Aorta (tissue), 5 donors: ENCODE data around the gene VPS13C. TPM values are rescaled to one million over a fixed set of nuclear protein-coding genes. Genes with fewer than 3 reads are reported as not detected.

Source experiments
- ATAC-seq: fragments of 200-7000 bp; cut with Tn5 transposase; one replicate; pipeline ENCODE4 v1.9.1; 2022; ENCODE audit warnings: moderate library complexity; ENCODE audit not compliant: low FRiP score
- DNase-seq, 2 donors: peaks; one replicate each; pipeline ENCODE4 v3.0.0-alpha.2; 2020
- H3K27ac ChIP-seq, 2 donors: one replicate each; pipeline ENCODE4 v1.5.1; 2013; ENCODE audit warnings: low read length in 2 of 2, mild to moderate bottlenecking in 2 of 2, moderate library complexity in 2 of 2, control low read depth in 1 of 2, inconsistent platforms in 1 of 2, low read depth in 1 of 2
- H3K27me3 ChIP-seq, 2 donors: one replicate each; pipeline ENCODE4 v1.6.1; 2013; ENCODE audit warnings: control low read depth in 1 of 2, low read length in 1 of 2, mild to moderate bottlenecking in 1 of 2, moderate library complexity in 1 of 2; ENCODE audit not compliant: insufficient read depth in 2 of 2, control insufficient read depth in 1 of 2
- H3K36me3 ChIP-seq, 2 donors: one replicate each; pipeline ENCODE4 v1.6.1; 2013; ENCODE audit warnings: control low read depth in 1 of 2, low read length in 1 of 2, mild to moderate bottlenecking in 1 of 2; ENCODE audit not compliant: insufficient read depth in 2 of 2, control insufficient read depth in 1 of 2
- H3K4me1 ChIP-seq, 2 donors: one replicate each; pipeline ENCODE4 v1.6.1; 2013; ENCODE audit warnings: low read length in 2 of 2, control low read depth in 1 of 2, mild to moderate bottlenecking in 1 of 2, moderate library complexity in 1 of 2; ENCODE audit not compliant: insufficient read depth in 2 of 2, control insufficient read depth in 1 of 2
- H3K4me3 ChIP-seq, 2 donors: one replicate each; pipeline ENCODE4 v1.5.1; 2013; ENCODE audit warnings: low read length in 2 of 2, control low read depth in 1 of 2, mild to moderate bottlenecking in 1 of 2
- H3K9me3 ChIP-seq: one replicate; pipeline ENCODE4 v1.6.1; 2013; ENCODE audit warnings: mild to moderate bottlenecking, low read length; ENCODE audit not compliant: control insufficient read depth
- WGBS, 2 donors: extraction: QIAGEN DNeasy Blood & Tissue Kit; methylation state at CpG; one replicate each; pipeline ENCODE4 v1.1.7; 2013; 5-methylcytosine and 5-hydroxymethylcytosine counted together
- intact Hi-C, 2 donors: fragments of 100-400 bp; cut with DNase I; formaldehyde crosslinking; loops; one replicate each; pipeline versions ENCODE4 v1.14.2 to v1.15.0; 2022
- polyA plus RNA-seq, 2 donors: library from polyadenylated mRNA; stranded (reverse); fragments of 200-250 nt; gene quantifications; one replicate each; pipeline ENCODE4 v1.2.3, GENCODE V29; 2013
- total RNA-seq, 2 donors: library from RNA; stranded (reverse); fragmentation: NEBNext Ultra II Directional; extraction: Animal tissue kit (Norgen Biotek cat#: 25700); gene quantifications; one replicate each; pipeline ENCODE4 v1.2.1, GENCODE V29; 2021
- donor health status: healthy with polysubstance abuse.
- donor health status: Bipolar disorder and iron deficiency.
- donor health status: DM: no; HTN: no; CAD: no.
- donor health status: DM: no; HTN: no; CAD: no.
- donor health status: DM: yes; HTN: yes; CAD: no.

VPS13C gene
- total and polyA plus RNA-seq, 4 donors, result 3.1 to 123 (median 60.6) TPM

DNA sequence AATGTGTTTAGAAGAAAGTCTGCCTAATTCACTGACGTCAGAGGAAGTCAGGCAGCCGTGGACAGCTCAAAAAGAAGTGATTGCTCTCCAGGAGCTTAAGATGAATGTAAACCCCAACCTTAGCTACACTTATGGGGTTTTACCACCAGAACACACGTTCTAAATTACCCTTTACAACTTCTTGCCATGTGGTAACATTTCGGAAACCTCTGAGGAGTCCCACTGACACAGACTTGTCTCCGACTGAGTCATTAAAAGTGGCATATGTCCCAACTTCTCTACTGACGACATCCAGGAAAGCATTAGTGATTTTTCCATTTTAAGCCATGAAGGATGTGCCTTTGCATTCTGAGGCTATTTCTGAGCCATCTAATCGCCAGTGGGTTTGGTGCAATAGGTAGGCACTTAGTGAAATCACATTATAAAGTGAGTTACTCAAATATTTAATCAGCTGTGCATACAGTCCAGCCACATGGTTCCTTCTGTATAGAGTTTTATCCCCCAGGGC lies 38.9 kb upstream of the VPS13C start:
- Histone ChIP-seq H3K36me3 (no peaks in the 10 kb centered on the region), H3K4me3 (no peak overlapping the region), H3K27me3 (no peaks in the 10 kb centered on the region), H3K9me3 (no peaks in the 10 kb centered on the region), H3K4me1 (no peaks in the 10 kb centered on the region), H3K27ac (no peak overlapping the region)
- intact Hi-C loops, result no loop called here
- DNase-seq (no peak), ATAC-seq (peak; percentile 54)
- 14 to 16% methylated on average over 7 of the region's 7 CpGs for WGBS, 2 donors

DNA sequence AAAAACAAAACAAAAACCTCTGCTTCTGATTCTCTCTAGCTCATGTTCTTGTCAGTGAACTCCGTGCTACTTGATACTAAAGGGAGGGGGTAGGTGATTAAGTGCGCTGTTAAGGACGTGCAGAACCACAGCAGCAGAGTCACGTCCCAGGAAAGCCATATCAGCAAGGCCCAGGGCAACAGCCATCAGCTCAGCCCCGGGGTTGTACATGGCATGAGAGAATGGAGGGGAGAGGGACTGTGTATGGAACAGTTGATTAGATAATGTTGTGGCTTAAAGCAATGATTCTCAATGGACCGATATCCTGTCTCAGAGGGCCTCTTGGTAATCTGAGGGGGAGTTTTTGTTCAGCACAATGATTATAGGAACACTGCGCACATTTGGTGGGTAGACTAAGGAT lies 34.1 kb upstream of the VPS13C start:
- Histone ChIP-seq H3K27ac (no peak overlapping the region), H3K9me3 (no peaks in the 10 kb centered on the region), H3K4me1 (no peaks in the 10 kb centered on the region), H3K4me3 (no peak overlapping the region), H3K36me3 (no peaks in the 10 kb centered on the region), H3K27me3 (no peaks in the 10 kb centered on the region)
- ATAC-seq, result no peak
- WGBS, 2 donors, result 69 to 70% methylated on average over 7 of the region's 7 CpGs
- no peak for DNase-seq
- intact Hi-C loops, result no loop called here

DNA sequence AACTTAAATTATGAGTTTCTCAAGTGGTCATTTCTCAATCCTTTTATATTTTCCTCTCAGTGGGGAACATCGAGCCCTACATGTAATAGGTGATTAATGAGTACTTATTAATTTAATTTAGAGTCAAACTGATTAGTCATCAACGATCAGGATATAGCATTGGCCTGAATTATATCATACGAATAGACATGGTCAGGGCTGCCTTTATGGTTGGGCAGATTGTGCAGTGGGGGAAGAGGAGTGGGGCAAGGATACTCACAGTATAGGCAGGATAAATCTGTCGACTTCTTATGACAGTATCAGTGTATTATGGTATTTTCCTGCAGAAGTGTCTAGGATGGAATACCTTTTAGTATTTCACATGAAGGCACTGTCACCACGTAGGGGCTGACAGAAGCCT lies 33.6 kb upstream of the VPS13C start:
- Histone ChIP-seq H3K27ac (no peak overlapping the region), H3K9me3 (no peaks in the 10 kb centered on the region), H3K4me3 (no peak overlapping the region), H3K36me3 (no peaks in the 10 kb centered on the region), H3K4me1 (no peaks in the 10 kb centered on the region), H3K27me3 (no peaks in the 10 kb centered on the region)
- intact Hi-C loops, result no loop called here
- ATAC-seq, result no peak
- no peak for DNase-seq
- 85 to 87% methylated on average over 5 of the region's 5 CpGs for WGBS, 2 donors

DNA sequence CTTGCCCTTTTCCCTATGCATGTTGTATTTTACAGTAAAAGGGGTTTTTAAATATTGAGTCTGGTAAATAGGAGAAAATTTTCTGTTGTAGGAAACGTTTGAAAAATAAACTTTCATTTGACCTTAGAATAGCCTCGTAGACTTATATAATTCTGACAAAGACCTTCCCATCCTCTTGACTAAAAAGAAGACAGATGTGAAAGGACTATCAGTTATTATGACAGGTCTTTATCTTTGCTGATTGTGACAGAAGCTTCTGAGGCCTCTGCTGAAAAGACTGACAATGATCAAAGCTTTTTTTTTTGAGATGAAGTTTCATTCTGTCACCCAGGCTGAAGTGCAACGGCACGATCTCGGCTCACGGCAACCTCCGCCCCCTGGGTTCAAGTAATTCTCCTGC lies 30.7 kb upstream of the VPS13C start:
- Histone ChIP-seq H3K4me1 (no peaks in the 10 kb centered on the region), H3K4me3 (no peak overlapping the region), H3K27me3 (no peaks in the 10 kb centered on the region), H3K27ac (no peak overlapping the region), H3K36me3 (no peaks in the 10 kb centered on the region), H3K9me3 (no peaks in the 10 kb centered on the region)
- ATAC-seq, result no peak
- 91% methylated on average over 7 of the region's 7 CpGs for WGBS, 2 donors
- DNase-seq, result no peak
- intact Hi-C loops, result no loop called here

GRCh38 chr15:62089616-62090015 lies 29.4 kb upstream of the VPS13C start:
- WGBS, 2 donors, result 66 to 67% methylated on average over 2 of the region's 2 CpGs
- intact Hi-C loops, result no loop called here
- ATAC-seq, result no peak

DNA sequence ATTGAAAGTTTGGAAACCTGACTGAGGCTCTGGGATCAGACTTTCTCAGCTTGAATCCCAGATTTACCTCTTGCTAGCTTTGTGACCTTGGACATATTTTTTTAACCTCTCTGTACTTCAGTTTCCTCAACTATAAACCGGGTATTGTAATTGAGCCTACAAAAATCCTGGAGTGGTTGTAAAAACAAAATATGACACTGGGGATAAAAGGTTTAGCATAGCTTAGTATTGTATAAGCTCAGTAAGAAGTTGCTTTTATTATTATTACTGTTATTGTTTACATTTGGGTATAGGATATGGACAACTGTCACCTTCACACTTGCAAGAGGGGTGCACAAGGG lies 28.1 kb upstream of the VPS13C start:
- ATAC-seq (no peak), DNase-seq (no peak)
- no peaks in the 10 kb centered on the region for H3K9me3 ChIP-seq
- no peak overlapping the region for H3K4me3 ChIP-seq
- H3K27me3 ChIP-seq, result no peaks in the 10 kb centered on the region
- no peaks in the 10 kb centered on the region for H3K36me3 ChIP-seq
- H3K4me1 ChIP-seq, result no peaks in the 10 kb centered on the region
- intact Hi-C loops, result no loop called here
- WGBS, 2 donors, result 9 to 16% methylated on average over 1 of the region's 1 CpG
- no peak overlapping the region for H3K27ac ChIP-seq

More at GRCh38 chr15:62089616-62090015, 29.4 kb upstream of the VPS13C start:
- H3K4me1 ChIP-seq, result no peaks in the 10 kb centered on the region
- H3K27me3 ChIP-seq, result no peaks in the 10 kb centered on the region
- H3K4me3 ChIP-seq, result no peak overlapping the region
- DNase-seq, result no peak
- H3K27ac ChIP-seq, result no peak overlapping the region
- no peaks in the 10 kb centered on the region for H3K9me3 ChIP-seq
- H3K36me3 ChIP-seq, result no peaks in the 10 kb centered on the region

DNA sequence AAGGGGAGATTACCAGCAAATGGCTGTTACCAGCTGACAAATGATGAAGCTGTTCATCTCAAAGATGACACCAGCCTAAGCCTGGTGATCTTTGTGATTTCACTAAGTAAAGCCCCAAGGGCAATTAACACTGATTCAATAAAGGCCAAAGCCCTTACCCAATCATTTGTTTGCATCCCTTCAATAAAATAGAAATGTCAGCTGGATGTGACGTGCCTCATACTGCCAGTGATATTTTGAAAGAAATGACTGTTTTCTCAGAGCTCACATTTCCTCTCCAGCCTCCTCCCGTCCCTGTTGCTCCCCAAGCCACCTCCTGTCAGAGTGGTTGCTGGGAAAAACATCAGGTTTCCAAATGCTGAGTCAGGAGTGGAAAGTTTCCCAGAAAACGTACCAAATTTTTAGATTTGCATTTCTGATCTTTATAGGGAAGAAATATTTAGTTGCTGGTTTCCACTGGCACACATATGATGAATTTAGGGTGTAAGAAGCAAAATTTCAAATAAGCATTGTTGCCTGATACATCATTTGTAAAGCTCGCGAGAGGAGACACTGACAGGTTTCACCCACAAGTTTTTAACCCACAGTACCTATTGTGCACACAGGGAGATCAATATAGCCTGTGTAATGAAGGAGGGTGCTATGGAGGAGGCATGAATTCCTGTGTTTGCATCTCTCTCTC lies 27.6 kb upstream of the VPS13C start:
- Histone ChIP-seq H3K27me3 (no peaks in the 10 kb centered on the region), H3K36me3 (no peaks in the 10 kb centered on the region), H3K4me3 (no peak overlapping the region), H3K27ac (no peak overlapping the region), H3K4me1 (no peaks in the 10 kb centered on the region), H3K9me3 (no peaks in the 10 kb centered on the region)
- 8 to 10% methylated on average over 5 of the region's 5 CpGs for WGBS, 2 donors
- DNase-seq (no peak), ATAC-seq (no peak)
- intact Hi-C loops, result no loop called here

GRCh38 chr15:62085740-62086139 lies 25.5 kb upstream of the VPS13C start:
- Histone ChIP-seq H3K9me3 (no peaks in the 10 kb centered on the region), H3K36me3 (no peaks in the 10 kb centered on the region), H3K4me1 (no peaks in the 10 kb centered on the region), H3K27ac (no peak overlapping the region), H3K27me3 (no peaks in the 10 kb centered on the region), H3K4me3 (no peak overlapping the region)
- ATAC-seq (no peak), DNase-seq (peak in 1 of 2 donors; percentile 58)
- WGBS, 2 donors, result 60 to 61% methylated on average over 4 of the region's 4 CpGs
- intact Hi-C loops, result no loop called here
